ENCODE measurements around the gene CYGB.

Gene CYGB

GRCh38 chr17:76579281-76579680 lies 41.8 kb upstream of the CYGB start:
- no peak overlapping the region for H2BK12ac ChIP-seq (ENCODE audit: low read length in 2 of 2)
- DNase-seq, result no peak
- no peak overlapping the region for H3K4me3 ChIP-seq (ENCODE audit: insufficient read depth in 1 of 2, low read depth in 1 of 2, low read length in 2 of 2)
- no peak overlapping the region for H3K27ac ChIP-seq (ENCODE audit: low read length, poor library complexity, severe bottlenecking)
- peaks cover 1% of the 10 kb centered on the region for H3K4me1 ChIP-seq (ENCODE audit: control insufficient read depth, insufficient read depth, low read depth, low read length)
- H2BK15ac ChIP-seq (ENCODE audit: low read depth, poor library complexity, severe bottlenecking), result no peak overlapping the region
- H2AK5ac ChIP-seq (ENCODE audit: low read length, severe bottlenecking), result no peak overlapping the region
- H3K14ac ChIP-seq (ENCODE audit: low read length in 2 of 2), result no peak overlapping the region
- no peaks in the 10 kb centered on the region for H3K9me3 ChIP-seq (ENCODE audit: control insufficient read depth, low read length)
- no peak overlapping the region for H4K8ac ChIP-seq (ENCODE audit: low read length)
- no peaks in the 10 kb centered on the region for H3K79me1 ChIP-seq (replicated peaks; ENCODE audit: low read length, poor library complexity, severe bottlenecking)
- H3K4ac ChIP-seq (ENCODE audit: low read depth in 1 of 2, low read length in 2 of 2), result no peak overlapping the region
- no peak overlapping the region for H3K18ac ChIP-seq (ENCODE audit: low read depth in 1 of 2, low read length in 2 of 2)
- no peak overlapping the region for H3K4me2 ChIP-seq (ENCODE audit: low read length, poor library complexity, severe bottlenecking)
- no peak overlapping the region for H4K91ac ChIP-seq (ENCODE audit: low read length)
- 99% methylated on average over 2 of the region's 2 CpGs for WGBS
- H2AFZ ChIP-seq (ENCODE audit: low read depth, low read length), result no peak overlapping the region
- H2BK120ac ChIP-seq (ENCODE audit: low read depth, low read length), result no peak overlapping the region
- no peak overlapping the region for H3K9ac ChIP-seq (ENCODE audit: low read length)
- peaks cover under 1 to 22% of the 10 kb centered on the region in 2 experiments for H3K27me3 ChIP-seq (ENCODE audit: control insufficient read depth in 1 of 2, insufficient read depth in 1 of 2, low read length in 2 of 2)
- H3K23ac ChIP-seq (ENCODE audit: low read length in 2 of 2), result no peak overlapping the region
- no peaks in the 10 kb centered on the region for H3K36me3 ChIP-seq (ENCODE audit: control insufficient read depth in 1 of 2, insufficient read depth in 2 of 2, low read depth in 1 of 2, low read length in 2 of 2)
- no peak overlapping the region for H2BK5ac ChIP-seq (ENCODE audit: low read depth, low read length, poor library complexity, severe bottlenecking)

- Histone ChIP-seq H3K9me3 (ENCODE audit: control insufficient read depth, low read length) (no peaks in the 10 kb centered on the region), H2BK120ac (ENCODE audit: low read depth, low read length) (no peak overlapping the region), H3K79me1 (replicated peaks; ENCODE audit: low read length, poor library complexity, severe bottlenecking) (no peaks in the 10 kb centered on the region), H2BK5ac (ENCODE audit: low read depth, low read length, poor library complexity, severe bottlenecking) (no peak overlapping the region), H3K4me3 (ENCODE audit: insufficient read depth in 1 of 2, low read depth in 1 of 2, low read length in 2 of 2) (no peak overlapping the region), H3K36me3 (ENCODE audit: control insufficient read depth in 1 of 2, insufficient read depth in 2 of 2, low read depth in 1 of 2, low read length in 2 of 2) (no peaks in the 10 kb centered on the region), H3K27me3 (ENCODE audit: control insufficient read depth in 1 of 2, insufficient read depth in 1 of 2, low read length in 2 of 2) (peaks cover 0 to 18% of the 10 kb centered on the region in 2 experiments), H3K4ac (ENCODE audit: low read depth in 1 of 2, low read length in 2 of 2) (no peak overlapping the region), H3K4me2 (ENCODE audit: low read length, poor library complexity, severe bottlenecking) (no peak overlapping the region), H2BK15ac (ENCODE audit: low read depth, poor library complexity, severe bottlenecking) (no peak overlapping the region), H3K23ac (ENCODE audit: low read length in 2 of 2) (no peak overlapping the region), H3K18ac (ENCODE audit: low read depth in 1 of 2, low read length in 2 of 2) (no peak overlapping the region), H3K4me1 (ENCODE audit: control insufficient read depth, insufficient read depth, low read depth, low read length) (peaks cover 1% of the 10 kb centered on the region), H3K27ac (ENCODE audit: low read length, poor library complexity, severe bottlenecking) (no peak overlapping the region), H3K9ac (ENCODE audit: low read length) (no peak overlapping the region), H4K91ac (ENCODE audit: low read length) (no peak overlapping the region), H4K8ac (ENCODE audit: low read length) (no peak overlapping the region), H2AK5ac (ENCODE audit: low read length, severe bottlenecking) (no peak overlapping the region), H2BK12ac (ENCODE audit: low read length in 2 of 2) (no peak overlapping the region), H2AFZ (ENCODE audit: low read depth, low read length) (no peak overlapping the region), H3K14ac (ENCODE audit: low read length in 2 of 2) (no peak overlapping the region)
- 64% methylated on average over 4 of the region's 5 CpGs for WGBS
- no peak for DNase-seq
Measured at GRCh38 chr17:76578376-76578775, 40.9 kb upstream of the CYGB start.

- Histone ChIP-seq H3K9me3 (ENCODE audit: control insufficient read depth, low read length) (no peaks in the 10 kb centered on the region), H2BK5ac (ENCODE audit: low read depth, low read length, poor library complexity, severe bottlenecking) (no peak overlapping the region), H2BK120ac (ENCODE audit: low read depth, low read length) (no peak overlapping the region), H2AK5ac (ENCODE audit: low read length, severe bottlenecking) (no peak overlapping the region), H3K79me1 (replicated peaks; ENCODE audit: low read length, poor library complexity, severe bottlenecking) (no peaks in the 10 kb centered on the region), H3K4me2 (ENCODE audit: low read length, poor library complexity, severe bottlenecking) (no peak overlapping the region), H3K18ac (ENCODE audit: low read depth in 1 of 2, low read length in 2 of 2) (no peak overlapping the region), H3K27me3 (ENCODE audit: control insufficient read depth in 1 of 2, insufficient read depth in 1 of 2, low read length in 2 of 2) (peaks cover 0 to 18% of the 10 kb centered on the region in 2 experiments), H3K9ac (ENCODE audit: low read length) (no peak overlapping the region), H3K27ac (ENCODE audit: low read length, poor library complexity, severe bottlenecking) (no peak overlapping the region), H3K4ac (ENCODE audit: low read depth in 1 of 2, low read length in 2 of 2) (no peak overlapping the region), H2AFZ (ENCODE audit: low read depth, low read length) (no peak overlapping the region), H3K4me1 (ENCODE audit: control insufficient read depth, insufficient read depth, low read depth, low read length) (peaks cover 1% of the 10 kb centered on the region), H2BK15ac (ENCODE audit: low read depth, poor library complexity, severe bottlenecking) (no peak overlapping the region), H3K4me3 (ENCODE audit: insufficient read depth in 1 of 2, low read depth in 1 of 2, low read length in 2 of 2) (no peak overlapping the region), H2BK12ac (ENCODE audit: low read length in 2 of 2) (no peak overlapping the region), H3K14ac (ENCODE audit: low read length in 2 of 2) (no peak overlapping the region), H4K91ac (ENCODE audit: low read length) (no peak overlapping the region), H3K23ac (ENCODE audit: low read length in 2 of 2) (no peak overlapping the region), H4K8ac (ENCODE audit: low read length) (no peak overlapping the region), H3K36me3 (ENCODE audit: control insufficient read depth in 1 of 2, insufficient read depth in 2 of 2, low read depth in 1 of 2, low read length in 2 of 2) (no peaks in the 10 kb centered on the region)
- no peak for DNase-seq
- WGBS, result 100% methylated on average over 6 of the region's 7 CpGs
Measured at GRCh38 chr17:76577876-76578275, 40.4 kb upstream of the CYGB start.

GRCh38 chr17:76576189-76576588 lies 38.7 kb upstream of the CYGB start:
- peaks cover 1% of the 10 kb centered on the region for H3K4me1 ChIP-seq (ENCODE audit: control insufficient read depth, insufficient read depth, low read depth, low read length)
- no peak overlapping the region for H3K14ac ChIP-seq (ENCODE audit: low read length in 2 of 2)
- H3K4ac ChIP-seq (ENCODE audit: low read depth in 1 of 2, low read length in 2 of 2), result no peak overlapping the region
- peaks cover 0 to 10% of the 10 kb centered on the region in 2 experiments for H3K27me3 ChIP-seq (ENCODE audit: control insufficient read depth in 1 of 2, insufficient read depth in 1 of 2, low read length in 2 of 2)
- H2BK5ac ChIP-seq (ENCODE audit: low read depth, low read length, poor library complexity, severe bottlenecking), result no peak overlapping the region
- DNase-seq, result no peak
- H2BK15ac ChIP-seq (ENCODE audit: low read depth, poor library complexity, severe bottlenecking), result no peak overlapping the region
- no peak overlapping the region for H3K27ac ChIP-seq (ENCODE audit: low read length, poor library complexity, severe bottlenecking)
- H3K4me2 ChIP-seq (ENCODE audit: low read length, poor library complexity, severe bottlenecking), result no peak overlapping the region
- no peak overlapping the region for H4K91ac ChIP-seq (ENCODE audit: low read length)
- H2AFZ ChIP-seq (ENCODE audit: low read depth, low read length), result no peak overlapping the region
- 95% methylated on average over 9 of the region's 9 CpGs for WGBS
- no peak overlapping the region for H3K18ac ChIP-seq (ENCODE audit: low read depth in 1 of 2, low read length in 2 of 2)
- H3K9me3 ChIP-seq (ENCODE audit: control insufficient read depth, low read length), result no peaks in the 10 kb centered on the region
- no peaks in the 10 kb centered on the region for H3K36me3 ChIP-seq (ENCODE audit: control insufficient read depth in 1 of 2, insufficient read depth in 2 of 2, low read depth in 1 of 2, low read length in 2 of 2)
- no peak overlapping the region for H3K4me3 ChIP-seq (ENCODE audit: insufficient read depth in 1 of 2, low read depth in 1 of 2, low read length in 2 of 2)
- H3K9ac ChIP-seq (ENCODE audit: low read length), result no peak overlapping the region
- H2AK5ac ChIP-seq (ENCODE audit: low read length, severe bottlenecking), result no peak overlapping the region
- H3K79me1 ChIP-seq (replicated peaks; ENCODE audit: low read length, poor library complexity, severe bottlenecking), result no peaks in the 10 kb centered on the region
- H3K23ac ChIP-seq (ENCODE audit: low read length in 2 of 2), result no peak overlapping the region
- peak overlapping the region in 1 of 2 experiments; percentile 18 for H2BK12ac ChIP-seq (ENCODE audit: low read length in 2 of 2)
- H4K8ac ChIP-seq (ENCODE audit: low read length), result no peak overlapping the region
- H2BK120ac ChIP-seq (ENCODE audit: low read depth, low read length), result no peak overlapping the region

Data from mesenchymal stem cell (in vitro differentiated cells and primary cell).